Measurements from ENCODE around the gene WNK1. TPM values are rescaled to one million over a fixed set of nuclear protein-coding genes. Genes with fewer than 3 reads are reported as not detected.

The WNK1 gene
- total RNA-seq, 1 donor from 2014 or later: 160 TPM

GRCh38 chr12:904010-904414, 151.6 kb downstream of the WNK1 start:
- Mint-ChIP-seq H3K36me3 (ENCODE audit: low read depth, unreplicated experiment) (peaks cover 49% of the 10 kb centered on the region), H3K27me3 (ENCODE audit: unreplicated experiment) (peaks cover 3% of the 10 kb centered on the region), H3K9me3 (ENCODE audit: unreplicated experiment) (no peaks in the 10 kb centered on the region), H3K4me3 (ENCODE audit: unreplicated experiment) (no peak overlapping the region), H3K27ac (ENCODE audit: unreplicated experiment) (peak overlapping the region; percentile 94), H3K4me1 (ENCODE audit: unreplicated experiment) (peaks cover 52% of the 10 kb centered on the region)
- DNase-seq (ENCODE audit: low spot score): no peak
- no peak for TF ChIP-seq CTCF (IDR thresholded peaks at IDR 0.05; ENCODE audit: unreplicated experiment)

- H3K4me3 Mint-ChIP-seq (ENCODE audit: unreplicated experiment): no peak overlapping the region
- TF ChIP-seq CTCF (IDR thresholded peaks at IDR 0.05; ENCODE audit: unreplicated experiment): no peak
- H3K4me1 Mint-ChIP-seq (ENCODE audit: unreplicated experiment): peaks cover 66% of the 10 kb centered on the region
- peaks cover 52% of the 10 kb centered on the region for H3K36me3 Mint-ChIP-seq (ENCODE audit: low read depth, unreplicated experiment)
- no peak for DNase-seq (ENCODE audit: low spot score)
- H3K27me3 Mint-ChIP-seq (ENCODE audit: unreplicated experiment): peaks cover 3% of the 10 kb centered on the region
- no peaks in the 10 kb centered on the region for H3K9me3 Mint-ChIP-seq (ENCODE audit: unreplicated experiment)
- no peak overlapping the region for H3K27ac Mint-ChIP-seq (ENCODE audit: unreplicated experiment)
Observed at GRCh38 chr12:905261-906031, 153.1 kb downstream of the WNK1 start.

- peaks cover 51% of the 10 kb centered on the region for H3K36me3 Mint-ChIP-seq (ENCODE audit: low read depth, unreplicated experiment)
- TF ChIP-seq CTCF (IDR thresholded peaks at IDR 0.05; ENCODE audit: unreplicated experiment): no peak
- H3K4me1 Mint-ChIP-seq (ENCODE audit: unreplicated experiment): peaks cover 71% of the 10 kb centered on the region
- DNase-seq (ENCODE audit: low spot score): no peak
- no peaks in the 10 kb centered on the region for H3K9me3 Mint-ChIP-seq (ENCODE audit: unreplicated experiment)
- peak overlapping the region; percentile 19 for H3K27ac Mint-ChIP-seq (ENCODE audit: unreplicated experiment)
- peak overlapping the region; percentile 2 for H3K4me3 Mint-ChIP-seq (ENCODE audit: unreplicated experiment)
- peaks cover 3% of the 10 kb centered on the region for H3K27me3 Mint-ChIP-seq (ENCODE audit: unreplicated experiment)
Observed at GRCh38 chr12:906062-906585, 153.7 kb downstream of the WNK1 start.

- no peak for TF ChIP-seq CTCF (IDR thresholded peaks at IDR 0.05; ENCODE audit: unreplicated experiment)
- no peak overlapping the region for H3K27ac Mint-ChIP-seq (ENCODE audit: unreplicated experiment)
- H3K4me1 Mint-ChIP-seq (ENCODE audit: unreplicated experiment): peaks cover 80% of the 10 kb centered on the region
- no peaks in the 10 kb centered on the region for H3K9me3 Mint-ChIP-seq (ENCODE audit: unreplicated experiment)
- peaks cover 3% of the 10 kb centered on the region for H3K27me3 Mint-ChIP-seq (ENCODE audit: unreplicated experiment)
- H3K36me3 Mint-ChIP-seq (ENCODE audit: low read depth, unreplicated experiment): peaks cover 44% of the 10 kb centered on the region
- DNase-seq (ENCODE audit: low spot score): no peak
- H3K4me3 Mint-ChIP-seq (ENCODE audit: unreplicated experiment): peak overlapping the region; percentile 5
Observed at GRCh38 chr12:907413-908185, 155.2 kb downstream of the WNK1 start.

All from endothelial cell (in vitro differentiated cells).